Ovary (tissue), 3 donors: ENCODE measurements around the gene ARHGEF4.
"Not testable (repeated sequence)": the region's sequence is repeated elsewhere in the genome, so short reads cannot be mapped to it uniquely, and the experiment has no call there.

ENCODE experiments used
- CTCF ChIP-seq, 3 donors: fragments of 450-650 bp in 2 of 3; fragments of 200-600 bp in 1 of 3; IDR thresholded peaks; one replicate each; pipeline versions ENCODE4 v1.5.1 to v1.8.0; 2016 to 2022; ENCODE audit warnings: antibody characterized with exemption in 3 of 3, mild to moderate bottlenecking in 1 of 3
- POLR2A ChIP-seq: fragments of 450-650 bp; IDR thresholded peaks from one replicate; pipeline ENCODE4 v1.6.1; 2017; ENCODE audit warnings: antibody characterized with exemption, mild to moderate bottlenecking, moderate library complexity
- donor health status: DM: no; HTN: no; CAD: no.

GRCh38 chr2:131068172-131068571, 231.5 kb downstream of the ARHGEF4 start:
- not testable (repeated sequence) for TF ChIP-seq CTCF (IDR thresholded peaks at IDR 0.05); POLR2A
